Keratinocyte (primary cell): Measurements from ENCODE around the gene LSM11.

Experiments
- CTCF ChIP-seq, 3 experiments: IDR thresholded peaks in 1 of 3; conservative IDR thresholded peaks in 1 of 3; optimal IDR thresholded peaks in 1 of 3; 2 replicates in 2 of 3; 3 replicates in 1 of 3; pipeline versions ENCODE3 to v1.5.1; 2011; ENCODE audit warnings: low read length in 3 of 3, mild to moderate bottlenecking in 3 of 3, moderate library complexity in 2 of 3, control low read depth in 1 of 3, inconsistent platforms in 1 of 3; ENCODE audit not compliant: insufficient read depth in 2 of 3; ENCODE audit errors: extremely low read depth in 1 of 3
- EZH2 ChIP-seq: IDR thresholded peaks from one replicate; pipeline ENCODE4 v1.6.1; 2012; ENCODE audit warnings: inconsistent platforms, mild to moderate bottlenecking, low read length, moderate library complexity

GRCh38 chr5:157808043-157808442 is 64.5 kb downstream of the LSM11 start:
- no peak for TF ChIP-seq CTCF (optimal IDR thresholded peaks at IDR 0.05 in 1 of 3, IDR thresholded peaks at IDR 0.05 in 1 of 3, conservative IDR thresholded peaks at IDR 0.05 in 1 of 3; ENCODE audit: extremely low read depth in 1 of 3, insufficient read depth in 2 of 3, low read length in 3 of 3)
- TF ChIP-seq EZH2: no peak
